H1 (cell line): ENCODE measurements around the gene ACAP1. TPM values are rescaled to one million over a fixed set of nuclear protein-coding genes. Genes with fewer than 3 reads are reported as not detected.

Source experiments
- ASH2L ChIP-seq: fragments of 200-600, 300-600 bp; sonication (generic); IDR thresholded peaks from one replicate; pipeline ENCODE4 v1.7.1; 2017; ENCODE audit warnings: low read length
- CEBPB ChIP-seq: IDR thresholded peaks from 2 replicates; pipeline ENCODE4 v1.6.1; 2012; ENCODE audit warnings: low read depth, low read length
- CHD1 ChIP-seq: IDR thresholded peaks from 2 replicates; pipeline ENCODE4 v1.6.1; 2012; ENCODE audit warnings: low read depth, low read length, improper control_type of control experiment
- CHD7 ChIP-seq: fragments of 300-600 bp; sonication (generic); IDR thresholded peaks from 2 replicates; pipeline ENCODE4 v1.7.1; 2012; ENCODE audit warnings: low read length, moderate library complexity, mild to moderate bottlenecking, inconsistent platforms; ENCODE audit not compliant: insufficient replicate concordance
- EZH2 ChIP-seq: fragments of 200-600 bp; sonication (generic); IDR thresholded peaks from 2 replicates; pipeline ENCODE4 v1.7.1; 2012; ENCODE audit warnings: low read depth, mild to moderate bottlenecking, moderate library complexity, low read length, inconsistent platforms; ENCODE audit not compliant: severe bottlenecking
- GABPA ChIP-seq: IDR thresholded peaks from 2 replicates; pipeline ENCODE4 v1.6.1; 2011; ENCODE audit warnings: mild to moderate bottlenecking, low read length, moderate library complexity, borderline replicate concordance; ENCODE audit not compliant: insufficient read depth
- MAFK ChIP-seq: IDR thresholded peaks from 2 replicates; pipeline ENCODE4 v1.6.1; 2012; ENCODE audit warnings: low read depth, mild to moderate bottlenecking, improper control_type of control experiment, low read length
- MAX ChIP-seq: IDR thresholded peaks from 2 replicates; pipeline ENCODE4 v1.6.1; 2012; ENCODE audit warnings: inconsistent platforms
- SP1 ChIP-seq: IDR thresholded peaks from 2 replicates; pipeline ENCODE4 v1.6.1; 2011; ENCODE audit warnings: low read depth, low read length
- SUZ12 ChIP-seq: fragments of 200-600 bp; sonication (generic); IDR thresholded peaks from 2 replicates; pipeline ENCODE4 v1.6.1; 2012; ENCODE audit warnings: mild to moderate bottlenecking, inconsistent platforms, low read length, moderate library complexity, mixed read lengths
- TEAD4 ChIP-seq: IDR thresholded peaks from 2 replicates; pipeline ENCODE4 v1.6.1; 2012; ENCODE audit warnings: low read depth, low read length, inconsistent platforms, mixed read lengths
- YY1 ChIP-seq: IDR thresholded peaks from 2 replicates; pipeline ENCODE4 v1.6.1; 2011; ENCODE audit warnings: low read depth, mild to moderate bottlenecking, low read length
- polyA plus RNA-seq, 7 experiments: library from polyadenylated mRNA; depleted of rRNA in 3 of 7; stranded (reverse) in 5 of 7; unstranded in 2 of 7; fragments of >200 nt in 5 of 7; fragments of 200-250 nt in 2 of 7; gene quantifications; 1 replicate in 5 of 7; 2 replicates in 1 of 7; 4 replicates in 1 of 7; pipeline versions ENCODE4 v1.2.1 to v1.2.3, GENCODE V29; 2011 to 2013; ENCODE audit warnings: missing spikeins in 2 of 7, mixed read lengths in 2 of 7
- total RNA-seq: library from RNA; stranded (reverse); fragmentation: NEBNext Ultra II Directional; extraction: Animal tissue kit (Norgen Biotek cat#: 25700); gene quantifications from 2 replicates; pipeline ENCODE4 v1.2.1, GENCODE V29; 2021

Gene ACAP1
- total and polyA plus RNA-seq, 2 of the 8 experiments (the other 6 are each of a cell fraction or from before 2014, with no cell fraction given) = 11.9 to 45.1 TPM

- TF ChIP-seq CHD7 (no peak), YY1 (no peak), EZH2 (no peak), SUZ12 (no peak), CHD1 (no peak), MAFK (no peak), SP1 (no peak), ASH2L (no peak), MAX (no peak), TEAD4 (no peak), CEBPB (no peak), GABPA (no peak)
Observed at GRCh38 chr17:7322520-7323194, 13.7 kb upstream of the ACAP1 start (continued).
